Loucy (cell line): ENCODE results near the gene CFAP119.

ENCODE experiments used
- H2AFZ ChIP-seq: fragments of 200-600 bp; sonication (generic); 2 replicates; pipeline ENCODE4 v1.6.0; 2016; ENCODE audit warnings: antibody characterized with exemption, mild to moderate bottlenecking, low read length, moderate library complexity
- H3F3A ChIP-seq: fragments of 200-600 bp; 2 replicates; pipeline ENCODE4 v1.6.0; 2016; ENCODE audit warnings: antibody characterized with exemption, low read depth, mild to moderate bottlenecking
- H3K27me3 ChIP-seq: fragments of 200-600 bp; sonication (generic); 2 replicates; pipeline ENCODE4 v1.6.1; 2014; ENCODE audit warnings: low read length, mild to moderate bottlenecking; ENCODE audit not compliant: insufficient read depth, poor library complexity, severe bottlenecking
- H3K36me3 ChIP-seq: fragments of 200-600 bp; sonication (generic); 2 replicates; pipeline ENCODE4 v1.6.1; 2016; ENCODE audit warnings: low read length; ENCODE audit not compliant: insufficient read depth
- H3K4me1 ChIP-seq: fragments of 200-600 bp; sonication (generic); 2 replicates; pipeline ENCODE4 v1.5.1; 2014; ENCODE audit warnings: low read length, mild to moderate bottlenecking; ENCODE audit not compliant: insufficient read depth, poor library complexity, severe bottlenecking
- H3K4me2 ChIP-seq: fragments of 200-600 bp; sonication (generic); 2 replicates; pipeline ENCODE4 v1.6.0; 2014; ENCODE audit warnings: antibody characterized with exemption, low read length, low read depth, mild to moderate bottlenecking; ENCODE audit not compliant: poor library complexity, severe bottlenecking
- H3K4me3 ChIP-seq: fragments of 200-600 bp; sonication (generic); 2 replicates; pipeline ENCODE4 v1.5.1; 2014; ENCODE audit warnings: low read length, mild to moderate bottlenecking, mixed read lengths; ENCODE audit not compliant: poor library complexity, severe bottlenecking
- H3K79me2 ChIP-seq: fragments of 200-600 bp; sonication (generic); 2 replicates; pipeline ENCODE4 v1.6.1; 2014; ENCODE audit warnings: low read length; ENCODE audit not compliant: insufficient read depth
- H3K9ac ChIP-seq: fragments of 200-600 bp; sonication (generic); 2 replicates; pipeline ENCODE4 v1.6.0; 2014; ENCODE audit warnings: mild to moderate bottlenecking, low read depth, low read length, moderate library complexity; ENCODE audit not compliant: poor library complexity, severe bottlenecking
- H3K9me2 ChIP-seq: fragments of 200-600 bp; sonication (generic); replicated peaks from 2 replicates; pipeline ENCODE4 v1.6.1; 2016; ENCODE audit warnings: low read depth, low read length, mixed read lengths
- H3K9me3 ChIP-seq: fragments of 200-600 bp; sonication (generic); 2 replicates; pipeline ENCODE4 v1.6.1; 2014; ENCODE audit warnings: mild to moderate bottlenecking, antibody characterized with exemption, low read length, low read depth; ENCODE audit not compliant: insufficient read depth
- H4K20me1 ChIP-seq: fragments of 200-600 bp; sonication (generic); 2 replicates; pipeline ENCODE4 v1.6.0; 2014; ENCODE audit warnings: antibody characterized with exemption, low read length, mild to moderate bottlenecking; ENCODE audit not compliant: insufficient read depth, poor library complexity, severe bottlenecking
- EZH2phosphoT487 ChIP-seq: fragments of 200-600 bp; IDR thresholded peaks from 2 replicates; pipeline ENCODE4 v1.6.1; 2018; ENCODE audit warnings: antibody characterized with exemption, mild to moderate bottlenecking, moderate library complexity, borderline replicate concordance
- TF ChIP-seq, protein P1 (sequence below): fragments of 200-600 bp; sonication (generic); conservative IDR thresholded peaks from 2 replicates; pipeline ENCODE4 v1.5.1; 2014; ENCODE audit warnings: mild to moderate bottlenecking, antibody characterized with exemption, low read length

The CFAP119 gene

DNA sequence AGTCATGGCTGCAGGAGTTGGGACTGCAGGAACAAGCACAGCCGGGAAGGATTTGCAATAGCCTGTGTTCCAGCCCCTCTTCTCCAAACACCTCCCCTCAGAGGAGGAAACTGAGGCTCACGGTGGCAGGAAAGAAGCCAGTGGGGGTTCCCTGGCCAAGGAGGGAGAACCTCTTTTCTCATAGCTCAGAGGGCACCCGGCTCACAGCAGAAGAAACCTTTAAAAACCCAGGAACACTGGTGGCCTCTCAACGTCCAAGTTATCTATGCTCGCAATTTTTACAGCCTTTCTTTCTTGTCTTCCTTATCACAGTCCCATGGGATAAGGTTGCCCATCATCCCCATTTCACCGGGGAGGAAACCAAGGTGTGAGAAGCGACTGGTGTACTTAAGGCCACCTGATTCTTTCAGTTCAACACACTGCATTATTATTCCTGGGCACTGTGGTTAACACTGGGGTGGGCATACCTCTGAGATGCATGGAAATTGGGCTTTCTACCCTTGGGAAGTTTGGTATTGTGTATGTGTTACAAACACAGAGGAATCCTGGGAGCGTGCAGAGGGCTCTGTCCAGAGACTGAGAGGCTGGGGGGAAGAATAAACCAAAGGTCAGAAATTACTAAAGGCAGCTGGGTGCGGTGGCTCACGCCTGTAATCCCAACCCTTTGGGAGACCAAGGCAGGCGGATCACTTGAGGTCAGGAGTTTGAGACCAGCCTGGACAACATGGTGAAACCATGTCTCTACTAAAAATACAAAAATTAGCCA, 25.9 kb upstream of the CFAP119 start:
- peak overlapping the region; percentile 84 for H3K9ac ChIP-seq

GRCh38 chr16:30786936-30787612, 25.2 kb upstream of the CFAP119 start, which contains the start of gene ZNF629:
Gene ZNF629 (minus strand): TSS chr16:30787205. CDS start chr16:30784482, 2,723 bp downstream.
- no peaks in the 10 kb centered on the region for H3F3A ChIP-seq
- H3K36me3 ChIP-seq = peaks cover 14% of the 10 kb centered on the region; the same call in 1 of the 2 replicates
- no peaks in the 10 kb centered on the region for H3K27me3 ChIP-seq
- H4K20me1 ChIP-seq = no peaks in the 10 kb centered on the region
- H3K4me2 ChIP-seq = peak within 1 kb of the TSS; percentile 90
- peaks cover 23% of the 10 kb centered on the region for H3K79me2 ChIP-seq
- TF ChIP-seq, protein P1, sequence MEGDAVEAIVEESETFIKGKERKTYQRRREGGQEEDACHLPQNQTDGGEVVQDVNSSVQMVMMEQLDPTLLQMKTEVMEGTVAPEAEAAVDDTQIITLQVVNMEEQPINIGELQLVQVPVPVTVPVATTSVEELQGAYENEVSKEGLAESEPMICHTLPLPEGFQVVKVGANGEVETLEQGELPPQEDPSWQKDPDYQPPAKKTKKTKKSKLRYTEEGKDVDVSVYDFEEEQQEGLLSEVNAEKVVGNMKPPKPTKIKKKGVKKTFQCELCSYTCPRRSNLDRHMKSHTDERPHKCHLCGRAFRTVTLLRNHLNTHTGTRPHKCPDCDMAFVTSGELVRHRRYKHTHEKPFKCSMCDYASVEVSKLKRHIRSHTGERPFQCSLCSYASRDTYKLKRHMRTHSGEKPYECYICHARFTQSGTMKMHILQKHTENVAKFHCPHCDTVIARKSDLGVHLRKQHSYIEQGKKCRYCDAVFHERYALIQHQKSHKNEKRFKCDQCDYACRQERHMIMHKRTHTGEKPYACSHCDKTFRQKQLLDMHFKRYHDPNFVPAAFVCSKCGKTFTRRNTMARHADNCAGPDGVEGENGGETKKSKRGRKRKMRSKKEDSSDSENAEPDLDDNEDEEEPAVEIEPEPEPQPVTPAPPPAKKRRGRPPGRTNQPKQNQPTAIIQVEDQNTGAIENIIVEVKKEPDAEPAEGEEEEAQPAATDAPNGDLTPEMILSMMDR = no peak
- TF ChIP-seq EZH2phosphoT487 = no peak
- peak within 1 kb of the TSS; percentile 79 for H3K4me3 ChIP-seq
- H3K4me1 ChIP-seq = peaks cover 14% of the 10 kb centered on the region
- H3K9ac ChIP-seq = peak within 1 kb of the TSS; percentile 84
- H2AFZ ChIP-seq = peak within 1 kb of the TSS; percentile 97
- no peaks in the 10 kb centered on the region for H3K9me2 ChIP-seq
- no peaks in the 10 kb centered on the region for H3K9me3 ChIP-seq

More for the DNA sequence above, 25.9 kb upstream of the CFAP119 start:
- Histone ChIP-seq H3K9me2 (no peaks in the 10 kb centered on the region), H3K9me3 (no peaks in the 10 kb centered on the region), H3K79me2 (peaks cover 23% of the 10 kb centered on the region), H3K27me3 (no peaks in the 10 kb centered on the region), H3F3A (no peaks in the 10 kb centered on the region), H3K36me3 (peaks cover 8% of the 10 kb centered on the region; the same call in 1 of the 2 replicates), H3K4me2 (peak overlapping the region; percentile 84), H2AFZ (peak overlapping the region; percentile 97), H3K4me3 (peak overlapping the region; percentile 79), H3K4me1 (peaks cover 14% of the 10 kb centered on the region), H4K20me1 (no peaks in the 10 kb centered on the region)
- TF ChIP-seq EZH2phosphoT487 = no peak
- TF ChIP-seq, protein P1 = no peak

- Histone ChIP-seq H3F3A (no peaks in the 10 kb centered on the region), H3K9ac (peak overlapping the region; percentile 84), H3K79me2 (peaks cover 23% of the 10 kb centered on the region), H3K36me3 (peaks cover 16% of the 10 kb centered on the region; the same call in 1 of the 2 replicates), H2AFZ (peak overlapping the region; percentile 43; the same call in 1 of the 2 replicates), H3K9me2 (no peaks in the 10 kb centered on the region), H3K4me3 (peak overlapping the region; percentile 79), H4K20me1 (no peaks in the 10 kb centered on the region), H3K27me3 (no peaks in the 10 kb centered on the region), H3K9me3 (no peaks in the 10 kb centered on the region), H3K4me2 (peak overlapping the region; percentile 90), H3K4me1 (peaks cover 14% of the 10 kb centered on the region)
- TF ChIP-seq, protein P1 = no peak
- no peak for TF ChIP-seq EZH2phosphoT487
Measured at GRCh38 chr16:30786115-30786935, 24.5 kb upstream of the CFAP119 start.
